Heart right ventricle (tissue), 16 donors: Measurements from ENCODE around the gene HMX3. TPM values are rescaled to one million over a fixed set of nuclear protein-coding genes. Genes with fewer than 3 reads are reported as not detected.

ENCODE experiments used
- ATAC-seq, 8 donors: fragments of 200-7000 bp; cut with Tn5 transposase; one replicate each; pipeline ENCODE4 v1.9.1; 2020; ENCODE audit warnings: mild to moderate bottlenecking in 8 of 8, moderate library complexity in 8 of 8, moderate number of reproducible peaks in 1 of 8
- DNase-seq, 2 donors: peaks; one replicate each; pipeline ENCODE4 v3.0.0-alpha.2; 2020
- H3K27ac ChIP-seq, 10 donors: fragments of 200-600 bp; sonication (generic) in 2 of 10; one replicate each; pipeline versions ENCODE4 v1.5.0 to v1.8.0; 2020 to 2022; ENCODE audit warnings: mild to moderate bottlenecking in 3 of 10
- H3K27me3 ChIP-seq, 7 donors: fragments of 200-600 bp; one replicate each; pipeline ENCODE4 v1.8.0; 2021 to 2022; ENCODE audit warnings: mild to moderate bottlenecking in 2 of 7
- H3K36me3 ChIP-seq, 9 donors: fragments of 200-600 bp; sonication (generic) in 1 of 9; one replicate each; pipeline versions ENCODE4 v1.5.0 to v1.8.0; 2020 to 2022; ENCODE audit warnings: mild to moderate bottlenecking in 2 of 9
- H3K4me1 ChIP-seq, 9 donors: fragments of 200-600 bp; sonication (generic) in 1 of 9; one replicate each; pipeline versions ENCODE4 v1.5.0 to v1.8.0; 2020 to 2022; ENCODE audit warnings: mild to moderate bottlenecking in 4 of 9
- H3K4me3 ChIP-seq, 10 donors: fragments of 200-600 bp; sonication (generic) in 2 of 10; one replicate each; pipeline versions ENCODE4 v1.5.0 to v1.8.0; 2020 to 2022; ENCODE audit warnings: mild to moderate bottlenecking in 7 of 10, moderate library complexity in 2 of 10
- H3K9me3 ChIP-seq, 11 donors: fragments of 200-600 bp in 10 of 11; sonication (generic) in 2 of 11; one replicate each; pipeline versions ENCODE4 v1.5.0 to v1.8.0; 2013 to 2022; ENCODE audit warnings: mild to moderate bottlenecking in 2 of 11, control low read depth in 1 of 11, moderate library complexity in 1 of 11
- WGBS, 2 donors: extraction: QIAGEN DNeasy Blood & Tissue Kit; methylation state at CpG; one replicate each; pipeline ENCODE4 v1.1.7; 2013; ENCODE audit warnings: inconsistent platforms in 1 of 2; 5-methylcytosine and 5-hydroxymethylcytosine counted together
- intact Hi-C, 10 donors: fragments of 100-400 bp; cut with DNase I; formaldehyde crosslinking; loops; one replicate each; pipeline versions ENCODE4 v1.11.1 to v1.14.2; 2022
- polyA plus RNA-seq, 2 donors: library from polyadenylated mRNA; stranded (reverse); fragments of 200-250 nt; gene quantifications; one replicate each; pipeline ENCODE4 v1.2.3, GENCODE V29; 2013
- total RNA-seq, 10 donors: library from RNA; stranded (reverse); fragmentation: NEBNext Ultra II Directional in 3 of 10; extraction: Animal tissue kit (Norgen Biotek cat#: 25700) in 3 of 10; gene quantifications; one replicate each; pipeline versions ENCODE4 v1.2.1 to v1.2.4, GENCODE V29; 2021 to 2023
- TF ChIP-seq, protein P1 (sequence below), 9 donors: fragments of 200-600 bp; sonication (generic) in 2 of 9; IDR thresholded peaks; one replicate each; pipeline versions ENCODE4 v1.5.0 to v1.8.0; 2021 to 2022; ENCODE audit warnings: antibody characterized with exemption in 9 of 9, mild to moderate bottlenecking in 5 of 9, moderate library complexity in 1 of 9
- donor health status: Arrhythmogenic right ventricular cardiomyopathy.
- donor health status: ischemic (EF 13 %, LVEDD 7.1; RV severe dilation, severe dysfunction).
- donor health status: healthy with polysubstance abuse.
- donor health status: DM: no; HTN: yes; CAD: no.
- donor health status: DM: no; HTN: no; CAD: no.
- donor health status: ischemic (EF 25% LVEDD 6.9; RV normal size, moderate dysfunction).
- donor health status: ischemic (EF 25% LVEDD 5.7; RV mildly dilated, moderate dysfunction).
- donor health status: healthy.
- donor health status: DM: yes; HTN: yes; CAD: no.
- donor health status: Ischemic cardiomyopathy.
- donor health status: ischemic (EF 35%, LVEDD 5.7; RV mildly dilated, moderate dysfunction).
- donor health status: nonischemic (EF 11% LVEDD 7.7; RV severe dilation, severe dysfunction).
- donor health status: DM: yes; HTN: yes; CAD: no.
- donor health status: PGD.
- donor health status: ischemic (EF 29% LVEDD 5.4; RV normal size, mild dysfunction).
- donor health status: nonischemic (EF 23%, LVEDD 6.1; RV moderate dilation, normal function).

The HMX3 gene
- total and polyA plus RNA-seq, 12 donors: not detected

DNA sequence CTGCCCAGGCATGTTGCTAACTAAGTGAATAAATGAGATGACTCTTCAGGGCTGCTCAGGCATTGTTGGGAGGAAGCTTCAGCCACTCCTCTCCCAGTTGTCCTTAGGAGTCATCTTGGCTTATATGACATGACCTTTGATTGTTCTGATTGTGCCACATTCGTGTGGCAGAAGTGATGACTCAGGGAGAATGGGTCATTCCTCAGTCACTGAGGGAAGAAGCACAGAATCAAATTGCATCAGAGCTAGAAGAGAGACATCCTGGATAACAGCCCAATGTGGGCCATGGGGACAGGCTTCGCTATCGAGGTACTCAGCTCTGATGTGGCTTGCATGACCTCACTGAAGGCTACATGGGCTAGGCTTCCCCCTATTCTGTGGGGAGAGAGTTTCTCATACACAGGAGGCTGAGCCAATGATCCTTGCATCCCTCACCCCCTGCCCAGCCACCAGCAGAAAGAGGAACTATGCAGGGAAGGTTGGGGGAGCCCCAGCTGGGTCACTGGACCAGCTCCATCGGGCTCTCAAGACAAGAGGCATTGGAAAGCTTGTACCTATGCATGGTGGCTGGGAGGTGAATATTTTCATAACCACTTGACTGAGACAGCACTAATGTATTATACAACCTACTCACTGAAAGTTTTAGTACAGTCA is 6.0 kb upstream of the HMX3 start:
- H3K9me3 ChIP-seq: peaks cover 0 to 6% (median 0%) of the 10 kb centered on the region in 11 donors
- WGBS, 2 donors: 71 to 85% methylated on average over 4 of the region's 4 CpGs

DNA sequence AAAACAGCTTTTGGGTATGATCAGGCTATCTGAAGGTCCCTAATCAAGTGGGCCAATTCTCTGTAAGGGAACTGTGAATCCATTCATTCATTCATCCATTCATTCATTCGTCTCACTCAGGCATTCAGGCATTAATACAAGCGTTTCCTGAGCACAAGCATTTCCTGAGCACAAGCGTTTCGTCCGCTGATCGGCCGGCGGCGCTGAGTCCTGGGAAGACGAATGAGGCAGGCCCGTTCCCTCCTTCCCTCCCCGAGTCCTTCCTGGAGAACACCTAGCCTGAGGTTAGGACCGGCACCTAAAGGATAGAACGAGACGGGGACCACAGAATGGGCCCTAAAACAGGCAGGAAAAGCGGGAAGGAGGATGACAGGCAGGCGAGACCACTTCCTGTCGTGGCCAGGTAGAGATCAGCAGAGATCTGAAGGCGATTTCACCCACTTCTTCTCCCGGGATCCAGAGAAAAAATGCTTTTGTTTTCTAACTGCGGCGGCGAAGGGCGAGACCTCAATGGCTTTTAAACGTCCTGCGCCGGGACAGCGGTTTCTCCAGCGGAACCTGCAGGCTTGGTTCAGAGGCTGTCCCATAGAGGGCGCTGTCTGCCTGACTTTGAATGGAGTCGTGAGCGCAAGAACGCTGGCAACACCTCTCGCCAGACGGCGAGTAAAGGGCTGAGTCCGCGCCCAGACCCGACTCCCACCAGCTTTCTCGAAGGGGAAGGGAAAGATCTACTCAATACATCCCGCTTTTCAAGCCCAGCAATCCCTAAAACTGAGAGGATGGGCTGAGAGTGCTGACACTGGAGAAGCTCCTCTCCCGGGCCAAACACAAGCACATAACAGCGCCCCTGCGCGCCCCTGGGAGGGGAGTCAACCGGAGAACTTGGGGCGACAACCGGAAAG is 2.9 kb upstream of the HMX3 start:
- peaks cover 25 to 53% (median 49%) of the 10 kb centered on the region in 9 donors for H3K4me1 ChIP-seq
- H3K4me3 ChIP-seq: peak overlapping the region in 8 of 10 donors; percentile 9 to 39 (median 30)
- intact Hi-C loops: loop anchor here (1.0 to 10.0 kb wide), 5 partner anchors 252 to 832 kb away; no protein-coding TSS in a partner anchor
- no peaks in the 10 kb centered on the region for H3K36me3 ChIP-seq
- no peak overlapping the region for H3K27ac ChIP-seq
- DNase-seq (peak; percentile 81 to 84), ATAC-seq (peak in 7 of 8 donors; percentile 71 to 92 (median 87))
- WGBS, 2 donors: 1% methylated on average over 48 of the region's 48 CpGs
- H3K27me3 ChIP-seq: peaks cover 65 to 100% (median 99%) of the 10 kb centered on the region in 7 donors
- TF ChIP-seq, protein P1, sequence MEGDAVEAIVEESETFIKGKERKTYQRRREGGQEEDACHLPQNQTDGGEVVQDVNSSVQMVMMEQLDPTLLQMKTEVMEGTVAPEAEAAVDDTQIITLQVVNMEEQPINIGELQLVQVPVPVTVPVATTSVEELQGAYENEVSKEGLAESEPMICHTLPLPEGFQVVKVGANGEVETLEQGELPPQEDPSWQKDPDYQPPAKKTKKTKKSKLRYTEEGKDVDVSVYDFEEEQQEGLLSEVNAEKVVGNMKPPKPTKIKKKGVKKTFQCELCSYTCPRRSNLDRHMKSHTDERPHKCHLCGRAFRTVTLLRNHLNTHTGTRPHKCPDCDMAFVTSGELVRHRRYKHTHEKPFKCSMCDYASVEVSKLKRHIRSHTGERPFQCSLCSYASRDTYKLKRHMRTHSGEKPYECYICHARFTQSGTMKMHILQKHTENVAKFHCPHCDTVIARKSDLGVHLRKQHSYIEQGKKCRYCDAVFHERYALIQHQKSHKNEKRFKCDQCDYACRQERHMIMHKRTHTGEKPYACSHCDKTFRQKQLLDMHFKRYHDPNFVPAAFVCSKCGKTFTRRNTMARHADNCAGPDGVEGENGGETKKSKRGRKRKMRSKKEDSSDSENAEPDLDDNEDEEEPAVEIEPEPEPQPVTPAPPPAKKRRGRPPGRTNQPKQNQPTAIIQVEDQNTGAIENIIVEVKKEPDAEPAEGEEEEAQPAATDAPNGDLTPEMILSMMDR (IDR thresholded peaks at IDR 0.05): peak; percentile 86 to 95 (median 93)
- H3K9me3 ChIP-seq: peaks cover 0 to 6% (median 0%) of the 10 kb centered on the region in 11 donors

More for the DNA sequence above, 6.0 kb upstream of the HMX3 start:
- no peaks in the 10 kb centered on the region for H3K36me3 ChIP-seq
- H3K27me3 ChIP-seq: peaks cover 34 to 100% (median 98%) of the 10 kb centered on the region in 7 donors
- intact Hi-C loops: loop anchor here in 4 of 10 donors (2.0 to 10.0 kb wide), 4 partner anchors 255 to 835 kb away; no protein-coding TSS in a partner anchor
- no peak overlapping the region for H3K27ac ChIP-seq
- H3K4me1 ChIP-seq: peaks cover 5 to 23% (median 18%) of the 10 kb centered on the region in 9 donors
- no peak overlapping the region for H3K4me3 ChIP-seq
- ATAC-seq (no peak), DNase-seq (no peak)
- TF ChIP-seq, protein P1 (IDR thresholded peaks at IDR 0.05): no peak

- peak overlapping the region in 1 of 10 donors; percentile 39 for H3K4me3 ChIP-seq
- no peaks in the 10 kb centered on the region for H3K36me3 ChIP-seq
- intact Hi-C loops: loop anchor here (1.0 to 10.0 kb wide), 5 partner anchors 251 to 831 kb away; no protein-coding TSS in a partner anchor
- ATAC-seq: no peak
- TF ChIP-seq, protein P1 (IDR thresholded peaks at IDR 0.05): no peak
- H3K9me3 ChIP-seq: no peaks in the 10 kb centered on the region
- peaks cover 73 to 100% (median 100%) of the 10 kb centered on the region in 7 donors for H3K27me3 ChIP-seq
- DNase-seq: no peak
- 4 to 5% methylated on average over 40 of the region's 40 CpGs for WGBS, 2 donors
- H3K4me1 ChIP-seq: peaks cover 25 to 54% (median 49%) of the 10 kb centered on the region in 9 donors
- H3K27ac ChIP-seq: no peak overlapping the region
Measured at GRCh38 chr10:123133541-123134342, 2.0 kb upstream of the HMX3 start.
